DMS153 treated with DMSO at 0.1 percent for 48 hours (cell line): Measurements from ENCODE around the gene ACOXL.

Source experiments
- DNase-seq: peaks from one replicate; lab custom pipeline; 2025; ENCODE audit not compliant: unreplicated experiment; lab: John Stamatoyannopoulos, UW

ACOXL gene

DNA sequence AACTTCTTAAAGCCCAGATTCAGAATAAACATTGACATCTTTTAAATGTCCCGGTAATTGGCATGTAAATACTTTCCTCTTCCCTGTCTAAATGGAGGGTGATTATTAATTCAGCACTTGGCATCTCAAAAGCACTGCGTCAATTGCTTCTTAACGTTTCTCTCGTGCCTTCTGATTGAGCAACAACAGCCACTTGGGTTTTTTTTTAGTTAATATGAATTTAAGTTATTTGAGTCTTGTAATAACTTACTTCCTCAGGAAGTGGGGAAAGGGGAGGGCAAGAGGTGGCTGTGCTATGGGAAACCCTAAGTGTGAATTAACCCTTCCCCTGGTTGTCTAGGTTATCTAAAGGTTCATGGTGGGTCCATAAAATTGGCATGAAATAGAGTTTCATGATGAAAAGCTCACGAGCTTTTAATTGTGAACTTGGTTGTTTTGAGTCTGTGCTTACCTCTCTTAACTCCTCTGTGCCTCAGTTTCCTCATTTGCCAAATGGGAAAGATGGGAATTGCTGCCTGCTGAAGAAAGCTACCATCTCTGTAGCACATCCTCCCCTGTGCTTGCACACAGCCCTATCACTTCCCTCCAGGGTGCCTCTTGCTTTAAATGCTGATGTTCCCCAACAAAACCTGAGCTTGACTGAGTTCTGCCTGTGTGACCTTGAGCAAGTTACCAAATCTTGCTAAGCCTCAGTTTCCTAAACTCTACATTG lies 262.0 kb downstream of the ACOXL start:
- no peak for DNase-seq

DNA sequence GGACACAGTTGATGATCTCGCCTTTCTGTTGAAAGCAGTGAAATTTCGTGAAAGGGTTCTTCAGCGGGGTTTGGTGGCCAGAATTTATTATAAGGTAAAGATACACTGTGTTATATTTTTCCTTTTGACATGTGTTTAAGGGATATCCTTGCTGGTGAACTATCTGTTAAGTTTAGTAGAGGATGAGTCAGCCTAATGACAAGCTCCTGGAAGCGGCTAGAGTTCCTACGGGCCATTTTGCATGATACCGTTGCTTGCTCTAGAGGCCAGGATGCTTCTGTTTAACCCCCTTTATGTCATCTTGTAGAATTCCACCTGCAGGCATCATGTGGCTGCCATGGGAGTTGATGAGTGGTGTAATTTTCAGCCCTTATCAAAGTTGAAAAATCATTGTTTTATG lies 263.5 kb downstream of the ACOXL start:
- DNase-seq: no peak

DNA sequence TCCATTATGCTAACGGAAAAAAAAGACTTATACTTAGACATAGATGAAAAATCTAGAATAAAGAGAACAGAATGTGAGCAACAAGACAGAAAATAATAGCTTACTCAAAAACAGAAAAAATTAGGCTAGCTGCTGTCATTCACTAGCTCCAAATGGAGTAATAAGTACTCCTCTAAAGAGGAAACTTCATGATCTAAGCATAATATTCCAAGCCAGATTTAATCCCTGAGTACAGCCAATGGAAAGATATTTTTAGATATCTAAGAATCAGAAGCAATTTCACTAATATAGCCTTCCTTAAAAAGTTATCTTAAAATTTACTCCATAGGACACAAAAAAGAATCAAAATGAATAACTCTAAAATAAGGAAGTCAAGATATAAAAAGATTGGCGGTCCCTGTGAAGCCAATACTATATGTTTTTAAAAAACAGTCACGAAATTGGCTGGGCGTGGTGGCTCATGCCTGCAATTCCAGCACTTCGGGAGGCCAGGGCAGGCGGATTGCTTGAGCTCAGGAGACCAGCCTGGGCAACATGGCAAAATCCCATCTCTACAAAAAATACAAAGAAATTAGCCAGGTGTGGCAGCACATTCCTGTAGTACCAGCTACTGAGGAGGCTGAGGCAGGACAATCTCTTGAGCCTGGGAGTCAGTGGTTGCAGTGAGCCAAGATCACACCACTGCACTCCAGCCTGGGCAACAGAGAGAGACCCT lies 265.1 kb downstream of the ACOXL start:
- DNase-seq: no peak

DNA sequence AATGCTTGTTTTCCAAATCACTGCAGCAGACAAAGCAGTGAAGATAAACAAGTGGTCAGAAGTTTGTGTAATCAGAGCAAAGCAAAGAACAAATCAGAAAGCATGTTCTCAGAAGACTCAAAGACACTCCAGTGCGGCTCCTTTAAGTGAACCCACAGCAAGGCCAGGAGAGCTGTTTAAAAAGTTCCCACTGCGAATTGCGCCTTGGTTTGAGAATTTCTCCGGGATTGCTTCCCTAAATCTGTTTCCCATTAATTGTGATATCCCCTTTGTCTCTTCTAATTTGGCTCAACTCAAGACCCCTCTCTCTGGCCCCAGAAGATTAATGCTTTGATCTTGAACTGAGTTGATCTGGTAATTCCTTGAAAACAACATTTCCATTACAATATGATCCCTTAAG lies 265.9 kb downstream of the ACOXL start:
- no peak for DNase-seq

DNA sequence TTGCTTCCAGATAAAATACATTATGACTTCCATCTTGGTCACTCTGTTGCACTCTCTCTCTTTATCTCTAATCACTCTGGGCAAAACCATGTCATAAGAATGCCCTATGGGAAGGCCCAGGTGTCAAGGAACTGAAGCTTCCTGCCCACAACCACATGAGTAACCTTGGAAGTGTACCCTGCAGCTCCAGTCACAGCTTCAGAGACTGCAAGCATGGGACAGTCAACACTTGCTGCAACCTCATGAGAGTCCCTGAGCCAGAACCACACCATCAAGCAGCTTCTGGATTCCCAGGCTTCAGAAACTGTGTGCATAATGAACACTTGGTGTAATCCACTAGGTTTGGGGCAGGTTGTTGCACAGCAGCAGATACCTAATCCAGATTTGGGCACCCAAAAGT lies 267.3 kb downstream of the ACOXL start:
- no peak for DNase-seq

DNA sequence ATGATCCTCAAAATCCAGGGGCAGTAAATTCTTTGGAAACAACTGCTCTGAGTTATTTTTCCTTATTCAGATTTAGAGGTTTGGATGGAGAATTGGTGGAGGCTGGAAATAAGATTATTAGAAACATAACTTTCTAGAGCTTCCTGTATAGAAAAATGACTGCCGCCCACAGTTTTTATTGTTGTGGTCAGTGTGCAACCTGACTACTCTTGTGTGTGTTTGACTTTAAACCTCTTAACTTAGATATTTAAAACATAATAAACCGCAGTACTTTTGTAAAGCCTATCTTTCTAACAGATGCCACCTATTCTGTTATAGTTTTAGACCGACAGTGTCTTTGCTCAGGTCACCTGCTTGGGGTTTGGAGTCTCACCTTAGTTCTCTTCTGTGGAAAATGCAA lies 272.9 kb downstream of the ACOXL start:
- DNase-seq: no peak

DNA sequence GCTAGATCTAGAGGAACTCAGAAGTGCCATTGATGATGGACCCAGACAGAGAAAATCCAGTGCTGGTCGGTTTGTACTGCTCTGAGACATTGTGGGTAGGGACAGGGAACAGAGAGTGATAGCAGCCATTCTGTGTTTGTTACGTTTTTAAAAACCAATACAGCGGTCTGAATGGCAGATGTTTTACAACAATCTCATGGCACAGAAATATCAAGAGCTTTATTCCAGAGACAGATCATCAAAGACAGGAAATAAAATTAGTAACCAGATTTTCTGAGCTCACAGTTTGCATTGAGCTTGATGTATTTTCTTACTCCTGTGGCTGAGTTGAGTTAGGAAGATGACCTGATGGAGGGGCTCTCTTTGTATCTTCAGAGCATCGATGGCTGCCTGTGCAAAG lies 273.4 kb downstream of the ACOXL start:
- DNase-seq: no peak

DNA sequence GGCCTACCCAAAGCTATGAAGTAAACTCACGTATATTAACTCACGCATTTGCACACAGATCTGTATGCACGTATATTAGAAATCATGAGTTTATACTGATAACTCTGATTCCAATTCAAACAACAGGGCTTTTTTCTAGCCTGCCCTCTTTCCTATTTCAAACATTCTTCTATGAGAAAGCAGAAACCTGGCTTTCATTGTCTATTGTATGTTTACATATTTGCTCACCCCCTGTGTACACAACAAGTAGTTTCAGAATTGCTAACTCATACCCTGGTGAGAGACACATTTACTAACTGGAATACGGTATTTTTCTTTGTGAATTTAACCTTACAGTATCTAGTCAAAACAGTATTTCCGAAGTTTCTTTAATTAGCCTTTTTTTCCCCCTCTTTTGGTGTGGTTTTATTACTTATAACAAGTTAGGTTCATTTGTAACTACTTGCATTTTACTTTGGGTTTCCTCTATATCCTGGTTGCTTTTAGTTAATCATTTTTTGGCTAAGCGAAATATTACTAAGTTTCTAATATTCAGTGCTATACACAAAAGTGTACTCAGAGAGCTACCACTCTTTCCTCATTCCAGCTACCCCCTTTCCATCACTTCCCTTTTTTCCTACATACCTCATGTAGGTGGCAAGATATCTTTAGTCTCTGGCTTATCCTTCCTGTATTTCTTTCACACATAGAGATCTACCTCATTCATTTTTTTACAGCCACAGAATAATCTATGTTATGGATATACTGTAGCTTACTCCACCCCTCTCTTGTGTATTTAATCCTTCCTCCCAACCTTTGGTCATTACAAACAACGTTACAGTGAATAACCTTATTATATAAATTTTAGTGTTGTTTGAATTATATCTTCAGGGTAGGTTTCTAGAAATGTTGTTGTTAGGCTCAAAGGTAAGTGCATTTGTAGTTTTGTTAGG lies 275.6 kb downstream of the ACOXL start:
- DNase-seq: no peak

DNA sequence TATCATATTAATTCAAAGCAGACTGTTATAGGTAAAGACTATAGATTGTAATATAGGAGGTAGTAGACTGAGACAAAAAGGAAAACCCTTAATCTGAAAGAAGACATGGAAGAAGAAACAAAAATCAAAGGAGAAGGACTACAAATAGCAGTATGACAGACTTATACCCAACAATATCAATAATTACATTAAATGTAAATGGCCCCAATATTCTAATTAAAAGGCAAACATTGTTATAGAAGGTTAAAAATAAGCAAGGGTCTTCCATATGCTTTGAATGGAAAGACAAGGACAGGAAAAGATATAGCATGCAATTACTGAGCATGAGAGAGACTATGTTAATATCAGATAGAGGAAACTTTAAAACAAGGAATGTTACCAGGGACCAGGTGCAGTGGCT lies 278.8 kb downstream of the ACOXL start:
- no peak for DNase-seq

DNA sequence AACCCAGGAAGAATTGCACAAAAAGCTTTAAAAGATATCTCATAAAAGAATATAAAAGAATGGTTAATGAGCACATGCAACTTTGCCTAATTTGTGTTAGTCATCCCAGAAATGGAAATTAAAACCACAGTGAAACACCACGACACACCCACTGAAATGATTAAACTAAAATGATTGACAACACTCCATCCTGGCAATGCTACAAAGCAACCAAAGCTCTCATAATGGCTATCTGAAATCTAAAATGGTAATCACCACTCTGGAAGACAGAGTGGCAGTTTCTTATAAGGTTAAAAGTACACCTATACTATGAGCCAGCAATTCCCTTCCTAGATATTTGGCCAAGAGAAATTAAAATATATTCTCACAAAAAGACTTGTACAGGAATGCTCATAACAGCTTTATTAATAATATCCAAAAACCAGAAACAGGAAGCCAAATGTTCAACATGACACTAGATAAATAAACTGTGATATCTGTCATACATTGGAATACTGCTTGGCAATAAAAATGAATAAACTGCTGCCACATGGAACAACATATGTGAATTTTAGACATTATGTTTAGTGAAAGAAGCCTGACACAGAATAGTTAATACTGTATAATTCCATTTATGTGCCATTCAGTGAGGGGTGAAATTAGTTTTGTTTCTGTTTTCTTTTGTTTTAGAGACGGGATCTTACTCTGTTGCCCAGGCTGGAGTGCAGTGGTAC lies 283.1 kb downstream of the ACOXL start:
- no peak for DNase-seq

DNA sequence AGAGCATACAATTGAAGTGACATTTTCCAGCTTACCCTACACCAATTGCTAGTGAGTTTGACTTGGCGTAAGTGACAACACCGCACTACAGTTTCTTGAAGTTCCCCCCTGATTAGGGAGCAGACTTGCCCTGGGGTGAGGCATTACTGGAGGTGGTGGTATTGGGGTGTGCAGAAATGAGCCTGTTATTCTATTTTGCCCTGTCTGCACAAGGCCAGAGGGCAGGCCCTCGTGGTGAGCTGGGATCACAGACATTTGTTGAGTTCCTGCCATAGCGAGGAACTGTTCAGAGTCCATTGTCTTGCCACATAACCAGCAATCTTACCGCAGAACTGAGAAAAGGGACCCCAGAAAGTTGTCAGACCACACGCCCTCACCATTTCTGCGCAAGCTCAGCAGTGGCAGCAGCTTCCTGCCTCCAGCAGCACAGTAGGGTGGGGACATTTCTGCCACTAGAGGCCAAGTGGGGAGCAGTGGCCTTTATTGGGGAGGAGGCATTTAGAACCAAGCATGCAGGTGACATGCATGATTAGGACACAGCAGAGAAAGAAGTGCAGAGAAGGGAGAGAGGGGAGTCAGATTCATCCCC lies 284.8 kb downstream of the ACOXL start:
- DNase-seq: no peak

DNA sequence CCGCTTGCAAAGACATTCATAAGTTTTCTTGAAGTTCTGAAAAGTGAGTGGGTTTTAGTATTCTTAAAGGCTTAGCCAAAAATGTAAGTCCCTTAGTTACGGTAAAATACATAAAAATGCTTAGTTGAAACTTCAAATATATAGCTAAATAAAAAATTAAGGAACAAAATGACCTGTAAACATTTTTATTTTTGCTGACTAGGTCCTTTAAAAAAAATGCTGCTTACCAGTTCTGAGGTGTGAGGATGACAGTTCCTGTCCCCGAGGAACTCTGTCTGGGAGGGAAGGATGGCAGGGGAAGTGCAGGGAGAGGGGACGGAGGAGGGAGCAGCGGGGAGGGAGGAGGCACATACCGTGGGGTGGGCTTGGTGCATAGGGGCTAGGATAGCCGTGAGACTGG lies 285.5 kb downstream of the ACOXL start:
- no peak for DNase-seq

DNA sequence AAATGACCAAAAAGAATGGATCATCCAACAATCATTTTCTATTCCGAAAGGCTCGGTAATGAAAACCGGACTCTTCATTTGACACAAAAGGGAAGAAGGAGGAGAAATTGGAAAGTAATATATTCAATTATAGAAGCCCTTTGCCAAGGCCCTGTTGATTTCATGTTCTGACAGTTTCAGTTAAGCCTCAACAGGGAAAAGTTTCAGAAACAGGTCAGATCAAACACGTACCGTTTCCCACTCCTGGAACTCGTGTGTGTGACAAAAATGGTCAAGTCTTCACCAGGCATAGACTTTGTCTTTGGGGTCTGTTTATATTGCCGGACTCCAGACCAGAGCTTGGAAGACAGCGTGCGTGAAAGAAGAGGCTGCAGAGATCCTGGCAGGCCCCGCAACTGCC lies 287.0 kb downstream of the ACOXL start:
- DNase-seq: no peak

DNA sequence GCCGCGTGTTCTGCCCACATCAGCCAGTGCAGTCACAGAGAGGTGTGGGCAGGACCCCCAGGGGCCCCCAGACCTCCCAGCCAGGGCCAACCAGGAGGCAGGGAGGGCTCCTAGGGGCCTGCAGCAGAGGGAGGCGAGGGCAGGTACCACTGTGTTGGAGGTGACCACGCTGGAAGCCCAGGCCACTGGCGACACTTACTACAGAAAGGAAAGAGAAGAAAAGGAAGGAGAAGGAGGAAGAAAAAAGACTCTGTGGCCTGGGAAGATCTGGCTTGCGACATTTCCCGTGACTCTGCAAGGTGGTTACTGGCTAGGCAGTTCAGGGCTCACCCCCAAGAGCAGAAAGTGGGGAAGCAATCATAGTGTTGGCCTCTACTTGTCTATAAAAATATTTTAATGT lies 290.3 kb downstream of the ACOXL start:
- DNase-seq: no peak

DNA sequence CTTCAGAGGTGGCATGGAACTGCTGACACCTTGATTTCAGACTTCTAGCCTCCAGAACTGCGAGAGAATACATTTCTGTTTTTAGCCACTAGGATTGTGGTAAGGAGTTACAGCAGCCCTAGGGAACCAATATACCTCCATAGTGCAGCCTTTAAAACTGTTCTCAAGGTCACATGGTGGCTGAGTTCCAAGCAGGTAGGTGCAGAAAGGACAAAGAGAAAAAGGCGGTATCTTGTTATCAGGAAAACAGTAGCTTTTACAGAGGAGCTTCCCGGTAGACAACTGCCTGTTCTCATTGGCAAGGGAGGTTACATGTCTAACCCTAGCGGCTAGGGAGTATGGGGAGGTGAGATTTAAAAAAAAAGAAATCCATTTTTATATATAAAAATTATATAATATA lies 292.1 kb downstream of the ACOXL start:
- no peak for DNase-seq

DNA sequence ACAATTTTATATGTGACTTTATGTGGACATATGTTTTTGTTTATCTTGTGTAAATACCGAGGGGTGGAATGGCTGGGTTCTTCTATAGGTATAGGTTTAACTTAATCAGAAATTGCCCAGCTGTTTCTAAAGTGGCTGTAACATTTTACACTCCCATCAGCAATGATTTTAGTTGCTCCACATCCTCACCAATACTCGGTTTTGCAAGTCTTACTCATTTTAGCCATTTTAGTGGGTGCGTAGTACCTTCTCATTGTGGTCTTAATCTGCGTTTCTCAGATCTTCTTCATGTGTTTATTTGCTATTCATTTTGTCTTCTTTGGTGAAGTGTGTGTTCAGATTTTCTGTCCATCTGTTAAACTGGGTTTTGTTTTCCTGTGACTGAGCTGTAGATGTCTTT lies 292.9 kb downstream of the ACOXL start:
- DNase-seq: no peak

DNA sequence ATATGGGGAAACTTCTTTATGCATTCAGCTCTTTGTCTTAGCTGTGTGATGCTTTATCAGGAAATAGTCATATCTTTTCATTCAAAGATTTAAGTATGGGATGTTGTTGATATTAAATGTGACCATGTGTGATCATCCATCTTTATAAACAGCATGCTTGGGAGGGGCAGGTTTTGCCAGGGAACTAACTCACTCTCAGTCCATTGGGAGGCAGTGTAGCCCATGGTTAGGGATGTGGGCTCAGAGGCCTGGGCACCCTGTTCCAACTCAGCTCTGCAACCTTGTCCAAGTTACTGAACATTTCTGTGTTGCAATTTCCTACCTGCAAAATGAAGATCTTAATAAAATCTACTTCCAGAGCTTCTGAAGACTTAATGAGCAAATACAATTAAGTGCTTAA lies 296.3 kb downstream of the ACOXL start:
- DNase-seq: no peak

DNA sequence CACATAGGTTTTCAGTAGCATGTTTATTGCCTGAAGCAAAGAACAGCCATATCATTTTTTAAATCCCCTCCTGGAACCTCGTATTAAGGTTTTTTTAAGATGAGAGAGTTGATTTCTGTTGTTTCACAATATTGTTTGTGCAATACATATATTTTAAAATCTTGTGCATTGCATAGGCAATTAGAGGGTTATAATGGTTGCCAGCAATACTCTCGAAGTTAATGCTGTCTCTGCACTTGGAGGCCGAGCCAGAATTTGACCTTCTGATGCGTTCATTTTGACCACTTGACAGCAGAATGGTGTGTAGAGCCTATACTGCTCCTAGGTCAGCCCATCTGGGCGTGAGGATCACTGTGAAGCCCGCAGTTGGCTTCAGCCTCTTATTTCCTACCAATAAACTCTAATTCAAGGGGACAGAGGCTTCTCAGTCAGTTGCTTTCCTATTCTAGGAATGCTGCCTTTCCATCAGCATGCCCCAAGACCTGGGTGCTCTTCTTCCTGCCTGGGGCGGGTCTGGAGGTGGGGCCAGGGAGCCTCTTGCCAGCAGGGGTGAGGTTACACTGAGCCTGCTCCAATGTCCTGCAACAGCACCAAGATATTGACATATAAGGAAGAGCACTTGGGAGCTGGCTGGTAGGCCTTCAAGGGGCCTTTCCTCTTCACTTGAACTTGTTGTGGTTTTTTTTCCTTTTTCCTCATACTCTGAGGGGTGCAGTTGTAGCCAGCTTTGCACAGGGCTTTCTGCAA lies 297.0 kb downstream of the ACOXL start:
- no peak for DNase-seq

DNA sequence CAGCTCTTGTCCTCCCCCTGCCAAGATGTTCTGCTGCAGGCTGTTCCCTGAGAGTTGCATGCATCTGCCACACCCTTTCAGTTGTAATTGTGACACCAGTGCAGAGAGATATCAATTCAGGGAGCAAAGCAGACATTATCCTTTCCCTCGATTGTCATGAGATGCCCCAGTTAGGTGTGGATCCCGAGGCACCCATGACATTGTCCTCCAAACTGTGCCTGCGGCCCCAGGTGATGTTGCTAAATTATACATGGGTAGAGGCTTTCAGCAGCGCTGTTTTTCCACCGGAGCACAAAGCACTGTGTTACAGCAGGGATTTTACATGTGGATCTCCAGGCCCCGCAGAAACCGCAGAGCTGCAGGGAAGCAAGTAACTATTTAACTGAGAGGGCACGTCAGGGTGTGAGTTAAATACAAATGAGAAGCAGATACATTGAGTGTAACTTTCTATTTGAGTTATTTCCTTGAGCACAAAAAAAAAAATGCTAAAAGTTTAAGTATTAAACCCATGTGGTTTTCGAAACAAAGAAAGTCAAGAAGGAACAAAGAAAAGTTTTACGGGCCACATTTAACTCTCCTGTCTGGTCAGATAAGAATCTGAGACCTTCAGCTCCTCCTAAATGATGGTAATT lies 298.0 kb downstream of the ACOXL start:
- DNase-seq: no peak

DNA sequence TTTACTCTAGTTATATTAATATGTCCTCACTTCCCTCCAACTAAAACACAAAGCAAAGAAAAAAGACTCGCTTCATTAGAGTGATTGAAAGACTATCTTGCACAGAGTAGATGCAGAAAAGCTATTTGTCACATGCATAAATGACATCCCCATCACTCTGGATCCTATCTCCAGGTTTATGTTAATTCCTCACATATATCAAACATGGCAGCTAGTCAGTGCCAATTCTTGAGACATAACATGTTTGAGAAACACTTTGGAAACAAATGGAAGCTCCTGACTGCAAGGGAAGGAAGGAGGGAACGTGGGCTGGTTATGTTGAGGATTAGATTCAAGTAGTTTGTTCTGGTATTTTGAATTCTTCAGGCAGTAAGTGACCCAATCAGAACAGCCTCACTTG lies 298.6 kb downstream of the ACOXL start:
- no peak for DNase-seq
